OCI-LY7 (cell line): ENCODE measurements around the gene SART1. TPM values are rescaled to one million over a fixed set of nuclear protein-coding genes. Genes with fewer than 3 reads are reported as not detected.

ENCODE experiments used
- BruUV-seq: library from RNA; stranded (reverse); fragments of 400-500 nt; replicated peaks from 2 replicates; lab custom pipeline; 2021; lab: Mats Ljungman, UMichigan
- CTCF ChIA-PET: fragments of 300-600 bp; sonication (Branson Sonifier 250); formaldehyde crosslinking; loops from one replicate; lab custom pipeline; 2022; ENCODE audit warnings: antibody characterized with exemption; ENCODE audit not compliant: unreplicated experiment; lab: Charles Lee
- POLR2A ChIA-PET: fragments of 300-600 bp; sonication (Branson Sonifier 250); formaldehyde crosslinking; loops from one replicate; lab custom pipeline; 2022; ENCODE audit warnings: antibody characterized with exemption; lab: Charles Lee
- DNase-seq: peaks from one replicate; pipeline ENCODE4 v3.0.0-alpha.2; 2015; ENCODE audit warnings: low spot score
- H2AFZ ChIP-seq: fragments of 200-600 bp; sonication (generic), shearing (Covaris generic); 2 replicates; pipeline ENCODE4 v1.6.1; 2014; ENCODE audit warnings: mild to moderate bottlenecking, antibody characterized with exemption, low read length, moderate library complexity
- H3K27ac ChIP-seq: fragments of 200-600 bp; sonication (generic); 2 replicates; pipeline ENCODE4 v1.5.1; 2014; ENCODE audit warnings: mixed run types, low read depth, mild to moderate bottlenecking, moderate library complexity, low read length, inconsistent platforms; ENCODE audit not compliant: poor library complexity, severe bottlenecking
- H3K36me3 ChIP-seq: fragments of 200-600 bp; sonication (generic); 2 replicates; pipeline ENCODE4 v1.6.1; 2014; ENCODE audit warnings: mild to moderate bottlenecking, antibody characterized with exemption, low read length, moderate library complexity, mixed read lengths; ENCODE audit not compliant: insufficient read depth
- H3K4me1 ChIP-seq: fragments of 200-600 bp; sonication (generic); 2 replicates; pipeline ENCODE4 v1.5.1; 2014; ENCODE audit warnings: mild to moderate bottlenecking, low read length; ENCODE audit not compliant: insufficient read depth, poor library complexity, severe bottlenecking
- H3K4me2 ChIP-seq: fragments of 200-600 bp; sonication (generic); 2 replicates; pipeline ENCODE4 v1.6.1; 2014; ENCODE audit warnings: mild to moderate bottlenecking, low read length
- H3K4me3 ChIP-seq: fragments of 200-600 bp; sonication (generic); 2 replicates; pipeline ENCODE4 v1.5.1; 2014; ENCODE audit warnings: mild to moderate bottlenecking, low read depth, low read length; ENCODE audit not compliant: poor library complexity, severe bottlenecking
- H3K79me2 ChIP-seq: fragments of 200-600 bp; sonication (generic); 2 replicates; pipeline ENCODE4 v1.6.1; 2016; ENCODE audit warnings: low read depth, mild to moderate bottlenecking, low read length, moderate library complexity, mixed read lengths; ENCODE audit not compliant: insufficient read depth
- H3K9me2 ChIP-seq: fragments of 200-600 bp; sonication (generic); 2 replicates; pipeline ENCODE4 v1.6.1; 2016; ENCODE audit warnings: mild to moderate bottlenecking, low read length, mixed read lengths; ENCODE audit not compliant: insufficient read depth
- H3K9me3 ChIP-seq: fragments of 200-600 bp; sonication (generic); 2 replicates; pipeline ENCODE4 v1.6.1; 2014; ENCODE audit warnings: mild to moderate bottlenecking, mixed run types, low read length, mixed read lengths
- H4K20me1 ChIP-seq: fragments of 200-600 bp; sonication (generic); 2 replicates; pipeline ENCODE4 v1.6.1; 2014; ENCODE audit warnings: mild to moderate bottlenecking, antibody characterized with exemption, low read length, moderate library complexity, mixed read lengths; ENCODE audit not compliant: insufficient read depth
- EZH2phosphoT487 ChIP-seq: fragments of 200-600 bp; sonication (generic); IDR thresholded peaks from 2 replicates; pipeline ENCODE4 v1.6.1; 2018; ENCODE audit warnings: low read depth, borderline replicate concordance, mild to moderate bottlenecking, mixed run types, antibody characterized with exemption, low read length, moderate library complexity, mixed read lengths
- intact Hi-C: fragments of 100-400 bp; cut with micrococcal nuclease; formaldehyde crosslinking; loops from one replicate; pipeline ENCODE4 v1.10.0; 2022; ENCODE audit not compliant: unreplicated experiment
- total RNA-seq, 2 experiments: library from RNA; depleted of rRNA in 1 of 2; stranded (reverse); fragments of >200 nt in 1 of 2; shearing (Covaris generic) in 1 of 2; gene quantifications; 2 replicates each; pipeline ENCODE4 v1.2.3, GENCODE V29; 2014 to 2022
- TF ChIP-seq, protein P1 (sequence below): fragments of 200-600 bp; sonication (generic); conservative IDR thresholded peaks from 2 replicates; pipeline ENCODE4 v1.5.1; 2014; ENCODE audit warnings: mild to moderate bottlenecking, antibody characterized with exemption, low read length, moderate library complexity, mixed read lengths

Gene SART1
- total RNA-seq, 2 experiments from 2014 or later: 50.4 to 55.5 TPM

DNA sequence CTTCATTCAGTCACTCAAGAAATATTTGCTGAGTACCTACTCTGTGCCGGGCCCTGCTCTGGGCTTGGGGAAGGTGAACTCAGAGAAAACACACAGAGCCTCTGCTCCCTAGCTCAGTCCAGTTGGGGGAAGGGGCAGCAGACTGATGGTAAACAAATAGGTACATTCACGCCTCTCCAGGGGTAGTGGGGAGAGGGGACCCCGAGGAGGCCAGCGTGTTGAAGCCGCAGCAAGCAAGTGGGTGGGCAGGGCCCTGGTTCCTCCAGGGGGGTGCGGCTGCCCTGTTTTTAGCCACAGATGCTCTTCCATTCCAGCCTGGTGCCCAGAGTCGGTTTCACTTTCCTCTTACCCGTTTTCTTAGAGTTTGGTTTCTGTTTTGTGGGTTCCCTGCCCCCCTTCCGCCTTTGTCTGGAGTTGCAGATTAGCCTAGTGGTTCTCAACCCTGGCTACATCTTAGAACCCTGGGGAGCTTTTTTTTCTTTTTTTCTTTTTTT, 33.6 kb upstream of the SART1 start:
- intact Hi-C loops: no loop called here
- DNase-seq: peak; percentile 46
- ChIA-PET CTCF (no interaction called here), POLR2A (interaction anchor here (0.6 kb wide), 1 partner anchor 13 kb away, joined by 3 read pairs; no protein-coding TSS in a partner anchor)
- Histone ChIP-seq H3K9me3 (no peaks in the 10 kb centered on the region), H3K4me3 (peak overlapping the region; percentile 15), H3K9me2 (no peaks in the 10 kb centered on the region), H4K20me1 (no peaks in the 10 kb centered on the region), H3K36me3 (0 out of 2 replicates have a peak, but pooled peaks cover 2% of the 10 kb centered on the region), H3K27ac (no peak overlapping the region), H2AFZ (peak overlapping the region; percentile 64; the same call in 1 of the 2 replicates), H3K4me2 (peak overlapping the region; percentile 53; the same call in 1 of the 2 replicates), H3K79me2 (no peaks in the 10 kb centered on the region), H3K4me1 (peaks cover 14% of the 10 kb centered on the region)
- BruUV-seq: no TSS peak
- TF ChIP-seq EZH2phosphoT487: no peak
- TF ChIP-seq, protein P1, sequence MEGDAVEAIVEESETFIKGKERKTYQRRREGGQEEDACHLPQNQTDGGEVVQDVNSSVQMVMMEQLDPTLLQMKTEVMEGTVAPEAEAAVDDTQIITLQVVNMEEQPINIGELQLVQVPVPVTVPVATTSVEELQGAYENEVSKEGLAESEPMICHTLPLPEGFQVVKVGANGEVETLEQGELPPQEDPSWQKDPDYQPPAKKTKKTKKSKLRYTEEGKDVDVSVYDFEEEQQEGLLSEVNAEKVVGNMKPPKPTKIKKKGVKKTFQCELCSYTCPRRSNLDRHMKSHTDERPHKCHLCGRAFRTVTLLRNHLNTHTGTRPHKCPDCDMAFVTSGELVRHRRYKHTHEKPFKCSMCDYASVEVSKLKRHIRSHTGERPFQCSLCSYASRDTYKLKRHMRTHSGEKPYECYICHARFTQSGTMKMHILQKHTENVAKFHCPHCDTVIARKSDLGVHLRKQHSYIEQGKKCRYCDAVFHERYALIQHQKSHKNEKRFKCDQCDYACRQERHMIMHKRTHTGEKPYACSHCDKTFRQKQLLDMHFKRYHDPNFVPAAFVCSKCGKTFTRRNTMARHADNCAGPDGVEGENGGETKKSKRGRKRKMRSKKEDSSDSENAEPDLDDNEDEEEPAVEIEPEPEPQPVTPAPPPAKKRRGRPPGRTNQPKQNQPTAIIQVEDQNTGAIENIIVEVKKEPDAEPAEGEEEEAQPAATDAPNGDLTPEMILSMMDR: no peak

DNA sequence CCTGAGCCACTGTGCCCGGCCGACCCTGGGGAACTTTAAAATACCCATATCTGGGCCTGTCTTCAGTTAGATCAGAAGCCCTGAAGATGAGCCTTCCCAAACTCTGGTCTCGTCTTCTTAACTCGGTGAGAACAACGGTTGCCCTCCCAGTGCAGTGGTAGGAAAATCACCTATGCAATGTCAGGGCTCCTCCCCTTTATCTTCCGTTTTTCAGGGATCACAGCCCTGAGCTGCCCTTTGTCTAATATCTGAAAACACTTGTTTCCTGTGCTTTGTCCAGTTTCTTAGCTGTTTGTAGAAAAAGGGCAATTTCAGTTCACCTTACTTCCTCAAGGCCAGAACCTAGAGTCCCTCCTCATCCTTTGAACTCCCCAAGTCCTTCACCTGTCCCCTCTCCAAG, 32.9 kb upstream of the SART1 start:
- Histone ChIP-seq H3K27ac (no peak overlapping the region), H3K4me2 (peak overlapping the region; percentile 53; the same call in 1 of the 2 replicates), H2AFZ (peak overlapping the region; percentile 64; the same call in 1 of the 2 replicates), H4K20me1 (no peaks in the 10 kb centered on the region), H3K4me3 (no peak overlapping the region), H3K4me1 (peaks cover 14% of the 10 kb centered on the region), H3K9me2 (no peaks in the 10 kb centered on the region), H3K79me2 (no peaks in the 10 kb centered on the region), H3K9me3 (no peaks in the 10 kb centered on the region), H3K36me3 (no peaks in the 10 kb centered on the region)
- DNase-seq: peak; percentile 16
- no peak for TF ChIP-seq EZH2phosphoT487
- TF ChIP-seq, protein P1: no peak
- intact Hi-C loops: no loop called here
- BruUV-seq: no TSS peak
- POLR2A ChIA-PET: interaction anchor here (0.6 kb wide), 1 partner anchor 44 kb away, joined by 3 read pairs; no protein-coding TSS in a partner anchor
- CTCF ChIA-PET: no interaction called here

DNA sequence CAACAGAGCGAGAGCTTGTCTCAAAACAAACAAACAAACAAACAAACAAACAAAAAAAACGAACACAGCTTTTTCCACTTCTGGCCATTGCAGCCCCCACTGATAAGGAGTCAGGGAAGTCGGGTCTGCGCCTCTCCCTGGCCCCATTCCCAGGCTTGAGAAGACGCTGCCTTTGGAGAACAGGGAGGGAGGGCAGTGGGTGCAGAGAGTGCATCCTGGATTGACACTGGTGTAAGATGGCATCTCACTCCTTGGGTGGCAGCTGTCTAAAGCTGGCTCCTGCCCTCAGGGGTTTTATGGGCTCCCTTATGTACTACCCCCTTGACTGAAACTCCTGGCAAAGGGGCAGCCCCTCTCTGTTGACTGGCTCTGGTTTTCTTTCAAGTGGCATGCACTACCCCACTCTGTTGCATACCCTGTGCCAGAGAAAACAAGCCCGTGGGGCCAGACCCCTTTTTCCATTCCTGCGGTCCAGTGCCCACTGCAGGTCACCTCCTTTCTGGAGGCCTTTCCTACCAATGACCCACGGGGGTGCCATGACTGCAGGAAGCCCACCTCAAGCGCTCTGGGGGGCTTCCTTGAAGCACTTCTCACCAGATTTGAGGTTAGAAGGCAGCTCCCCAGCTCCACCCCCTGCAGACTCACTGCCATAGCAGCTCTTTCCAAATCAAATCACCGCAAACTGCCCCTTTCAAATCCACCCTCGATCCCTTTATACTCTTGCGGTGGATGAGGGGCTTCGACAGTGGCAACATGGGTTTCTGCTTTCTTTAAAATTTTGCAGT, 29.6 kb upstream of the SART1 start:
- H3K4me3 ChIP-seq: no peak overlapping the region
- intact Hi-C loops: no loop called here
- BruUV-seq: no TSS peak
- no peaks in the 10 kb centered on the region for H3K9me2 ChIP-seq
- H3K27ac ChIP-seq: no peak overlapping the region
- H3K79me2 ChIP-seq: no peaks in the 10 kb centered on the region
- no peaks in the 10 kb centered on the region for H3K36me3 ChIP-seq
- H3K4me1 ChIP-seq: peaks cover 16% of the 10 kb centered on the region
- no peaks in the 10 kb centered on the region for H4K20me1 ChIP-seq
- ChIA-PET CTCF (no interaction called here), POLR2A (interaction anchor here (0.5 kb wide), 2 partner anchors 70 to 231 kb away, joined by 3 to 4 read pairs; partner anchors contain the start of genes BANF1 and EIF1AD)
- no peak for DNase-seq
- H3K9me3 ChIP-seq: no peaks in the 10 kb centered on the region
- no peak overlapping the region for H3K4me2 ChIP-seq
- peak overlapping the region; percentile 39 for H2AFZ ChIP-seq
- no peak for TF ChIP-seq EZH2phosphoT487
- TF ChIP-seq, protein P1: no peak; the same call in 1 of the 2 replicates
